Heart left ventricle (tissue), 16 donors: ENCODE results near the gene STK32C. TPM values are rescaled to one million over a fixed set of nuclear protein-coding genes. Genes with fewer than 3 reads are reported as not detected.
"Not testable (repeated sequence)": the region's sequence is repeated elsewhere in the genome, so short reads cannot be mapped to it uniquely, and the experiment has no call there.

Experiments used
- ATAC-seq, 4 donors: fragments of 200-7000 bp; cut with Tn5 transposase; one replicate each; pipeline ENCODE4 v1.9.1; 2020 to 2022; ENCODE audit warnings: moderate library complexity in 4 of 4, mild to moderate bottlenecking in 3 of 4, moderate number of reproducible peaks in 1 of 4
- DNase-seq, 5 donors: peaks; one replicate each; pipeline ENCODE4 v3.0.0-alpha.2; 2020
- H3K27ac ChIP-seq, 12 donors: fragments of 200-600 bp; sonication (generic) in 4 of 12; one replicate each; pipeline versions ENCODE4 v1.5.0 to v1.8.0; 2016 to 2022; ENCODE audit warnings: mild to moderate bottlenecking in 2 of 12
- H3K27me3 ChIP-seq, 9 donors: fragments of 200-600 bp; sonication (generic) in 2 of 9; one replicate each; pipeline versions ENCODE4 v1.5.1 to v1.8.0; 2016 to 2022; ENCODE audit warnings: mild to moderate bottlenecking in 3 of 9
- H3K36me3 ChIP-seq, 9 donors: fragments of 200-600 bp; sonication (generic) in 2 of 9; one replicate each; pipeline versions ENCODE4 v1.5.0 to v1.8.0; 2018 to 2022; ENCODE audit warnings: mild to moderate bottlenecking in 2 of 9
- H3K4me1 ChIP-seq, 12 donors: fragments of 200-600 bp; sonication (generic) in 4 of 12; one replicate each; pipeline versions ENCODE4 v1.5.0 to v1.8.0; 2016 to 2022; ENCODE audit warnings: mild to moderate bottlenecking in 3 of 12
- H3K4me3 ChIP-seq, 12 donors: fragments of 200-600 bp; sonication (generic) in 4 of 12; one replicate each; pipeline versions ENCODE4 v1.5.0 to v1.8.0; 2017 to 2022; ENCODE audit warnings: mild to moderate bottlenecking in 9 of 12, moderate library complexity in 4 of 12
- H3K9me3 ChIP-seq, 12 donors: fragments of 200-600 bp; sonication (generic) in 4 of 12; one replicate each; pipeline versions ENCODE4 v1.5.0 to v1.8.0; 2016 to 2022; ENCODE audit warnings: mild to moderate bottlenecking in 1 of 12
- CTCF ChIP-seq, 12 donors: fragments of 200-600 bp; sonication (generic) in 4 of 12; IDR thresholded peaks; one replicate each; pipeline versions ENCODE4 v1.5.0 to v1.8.0; 2018 to 2022; ENCODE audit warnings: antibody characterized with exemption in 12 of 12, mild to moderate bottlenecking in 5 of 12
- POLR2A ChIP-seq, 2 donors: fragments of 450-650 bp; IDR thresholded peaks; one replicate each; pipeline ENCODE4 v1.6.1; 2017; ENCODE audit warnings: antibody characterized with exemption in 2 of 2, mild to moderate bottlenecking in 2 of 2, moderate library complexity in 2 of 2
- WGBS, 4 donors: extraction: QIAGEN DNeasy Blood & Tissue Kit in 2 of 4; methylation state at CpG; one replicate each; pipeline versions ENCODE4 v1.1.5 to v1.1.7; 2013 to 2018; 5-methylcytosine and 5-hydroxymethylcytosine counted together
- intact Hi-C, 10 donors: fragments of 100-400 bp; cut with DNase I; formaldehyde crosslinking; loops; one replicate each; pipeline versions ENCODE4 v1.11.1 to v1.14.2; 2022
- polyA plus RNA-seq, 2 donors: library from polyadenylated mRNA; stranded (reverse); fragments of 200-250 nt; gene quantifications; one replicate each; pipeline ENCODE4 v1.2.3, GENCODE V29; 2013
- total RNA-seq, 9 donors: library from RNA; depleted of rRNA in 2 of 9; stranded (reverse); fragments of >200 nt in 2 of 9; fragmentation: NEBNext Ultra II Directional in 3 of 9; extraction: Animal tissue kit (Norgen Biotek cat#: 25700) in 3 of 9; gene quantifications; one replicate each; pipeline versions ENCODE4 v1.1.0 to v1.2.4, GENCODE V29; 2016 to 2023
- donor health status: ischemic (EF 13 %, LVEDD 7.1; RV severe dilation, severe dysfunction).
- donor health status: healthy with polysubstance abuse.
- donor health status: DM: no; HTN: yes; CAD: no.
- donor health status: DM: no; HTN: no; CAD: no.
- donor health status: ischemic (EF 25% LVEDD 6.9; RV normal size, moderate dysfunction).
- donor health status: ischemic (EF 25% LVEDD 5.7; RV mildly dilated, moderate dysfunction).
- donor health status: healthy.
- donor health status: DM: yes; HTN: yes; CAD: no.
- donor health status: ischemic (EF 35%, LVEDD 5.7; RV mildly dilated, moderate dysfunction).
- donor health status: nonischemic (EF 11% LVEDD 7.7; RV severe dilation, severe dysfunction).
- donor health status: DM: yes; HTN: yes; CAD: no.
- donor health status: PGD.
- donor health status: ischemic (EF 29% LVEDD 5.4; RV normal size, mild dysfunction).
- donor health status: nonischemic (EF 23%, LVEDD 6.1; RV moderate dilation, normal function).

Gene STK32C
- total and polyA plus RNA-seq, 11 donors, result 3.8 to 9.8 (median 6.2) TPM

- Histone ChIP-seq H3K9me3 (no peaks in the 10 kb centered on the region), H3K27me3 (no peaks in the 10 kb centered on the region), H3K36me3 (peaks cover 0 to 5% (median 0%) of the 10 kb centered on the region in 9 donors), H3K27ac (no peak overlapping the region), H3K4me3 (no peak overlapping the region), H3K4me1 (no peaks in the 10 kb centered on the region)
- ATAC-seq, result no peak
- DNase-seq, result no peak
- intact Hi-C loops, result no loop called here
- no peak for TF ChIP-seq POLR2A (IDR thresholded peaks at IDR 0.05)
- no peak for TF ChIP-seq CTCF (IDR thresholded peaks at IDR 0.05)
- 84 to 95% (median 93%) methylated on average over 30 to 32 of the region's 32 CpGs for WGBS, 4 donors
These were observed 46.8 kb upstream of the STK32C start for GRCh38 chr10:132354356-132355094.

GRCh38 chr10:132353456-132354355 lies 46.0 kb upstream of the STK32C start:
- 87 to 97% (median 92%) methylated on average over 13 to 20 of the region's 20 CpGs for WGBS, 4 donors
- H3K36me3 ChIP-seq, result peaks cover 0 to 8% (median under 1%) of the 10 kb centered on the region in 9 donors
- no peak overlapping the region for H3K4me3 ChIP-seq
- H3K27me3 ChIP-seq, result no peaks in the 10 kb centered on the region
- ATAC-seq (peak in 1 of 4 donors; percentile 14), DNase-seq (no peak)
- no peak for TF ChIP-seq CTCF (IDR thresholded peaks at IDR 0.05)
- no peak for TF ChIP-seq POLR2A (IDR thresholded peaks at IDR 0.05)
- intact Hi-C loops, result loop anchor here in 4 of 10 donors (2.0 kb wide), 2 partner anchors 129 to 131 kb away; no protein-coding TSS in a partner anchor
- H3K27ac ChIP-seq, result no peak overlapping the region
- no peaks in the 10 kb centered on the region for H3K4me1 ChIP-seq
- no peaks in the 10 kb centered on the region for H3K9me3 ChIP-seq

DNA sequence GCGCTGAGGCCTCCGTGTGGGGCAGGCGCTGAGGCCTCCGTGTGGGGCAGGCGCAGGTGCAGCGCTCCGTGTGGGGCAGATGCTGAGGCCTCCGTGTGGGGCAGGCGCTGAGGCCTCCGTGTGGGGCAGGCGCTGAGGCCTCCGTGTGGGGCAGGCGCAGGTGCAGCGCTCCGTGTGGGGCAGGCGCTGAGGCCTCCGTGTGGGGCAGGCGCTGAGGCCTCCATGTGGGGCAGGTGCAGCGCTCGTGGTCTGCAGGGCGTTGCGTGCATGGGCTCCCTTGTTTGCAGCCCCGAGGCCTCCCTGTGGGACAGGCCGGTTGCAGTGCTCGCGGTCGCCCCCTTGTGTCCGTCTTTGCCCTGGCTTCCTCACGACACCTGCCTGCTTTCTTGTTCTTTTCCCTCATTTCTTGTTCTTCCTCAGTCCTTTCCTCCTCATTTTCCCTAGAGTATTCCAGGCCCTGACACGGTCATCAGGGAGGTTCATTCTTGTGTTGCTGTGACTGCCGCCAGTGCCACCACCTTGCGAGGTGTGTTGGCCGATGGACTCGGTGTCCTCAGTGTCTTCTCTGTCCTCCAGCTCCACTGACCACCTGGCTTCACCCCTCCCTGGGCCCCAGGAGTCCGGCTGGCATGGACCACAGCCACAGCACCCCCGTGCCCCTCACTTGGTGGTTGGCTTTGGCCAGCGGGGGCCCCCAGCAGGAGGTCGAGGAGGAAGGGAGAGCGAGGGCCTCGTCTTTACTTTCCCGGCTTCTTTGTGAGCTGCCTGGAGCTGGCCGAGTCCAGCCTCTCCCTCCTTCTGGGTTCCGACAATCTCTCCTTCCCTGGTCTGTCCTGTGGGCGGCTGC lies 44.9 kb upstream of the STK32C start:
- not testable (repeated sequence) for H3K9me3 ChIP-seq, H3K27ac ChIP-seq, H3K4me1 ChIP-seq, H3K27me3 ChIP-seq, H3K4me3 ChIP-seq
- ATAC-seq (peak in 3 of 4 donors; percentile 65 to 75 (median 72)), DNase-seq (peak; percentile 60 to 88 (median 75))
- peaks cover 0 to 15% (median 3%) of the 10 kb centered on the region in 9 donors for H3K36me3 ChIP-seq
- peak; percentile 74 to 90 (median 82) for TF ChIP-seq CTCF (IDR thresholded peaks at IDR 0.05)
- intact Hi-C loops, result loop anchor here in 8 of 10 donors (1.0 to 2.0 kb wide), 3 partner anchors 128 to 130 kb away; no protein-coding TSS in a partner anchor
- 45 to 56% (median 55%) methylated on average over 25 to 38 of the region's 44 CpGs for WGBS, 4 donors
